Measurements from ENCODE around the gene GJE1. TPM values are rescaled to one million over a fixed set of nuclear protein-coding genes. Genes with fewer than 3 reads are reported as not detected.

Gene GJE1
- total RNA-seq, result not detected

GRCh38 chr6:142132625-142133024 is at the start of gene GJE1:
Gene GJE1 (plus strand): TSS chr6:142132925. CDS start chr6:142133159, 234 bp downstream.

GRCh38 chr6:142146828-142147662 is 14.3 kb downstream of the GJE1 start, which contains the start of the genes NMBR and VTA1:
Gene NMBR (minus strand): TSS chr6:142147122. CDS start chr6:142088658, 58,464 bp downstream.
Gene VTA1 (plus strand): TSS chr6:142147263. CDS start chr6:142147288, 25 bp downstream.

Other genes starting within 250 kb of the GJE1 start
- gene NMBR, start 14.2 kb downstream of the GJE1 start, total RNA-seq, result 0.29 TPM
- 43.6 TPM for gene VTA1, start 14.3 kb downstream of the GJE1 start, total RNA-seq
- 37.0 TPM for gene ADGRG6, start 169.1 kb downstream of the GJE1 start, total RNA-seq

Measured in metanephros (tissue), 1 donor.